Hepatocyte (in vitro differentiated cells): ENCODE measurements around the gene KANK2. TPM values are rescaled to one million over a fixed set of nuclear protein-coding genes. Genes with fewer than 3 reads are reported as not detected.
"Not testable (repeated sequence)": the region's sequence is repeated elsewhere in the genome, so short reads cannot be mapped to it uniquely, and the experiment has no call there.

Source experiments
- DNase-seq: peaks from one replicate; pipeline ENCODE4 v3.0.0-alpha.2; 2016; ENCODE audit warnings: low spot score
- H2AFZ ChIP-seq: fragments of 200-600 bp; sonication (generic); 2 replicates; pipeline ENCODE4 v1.6.0; 2016; ENCODE audit warnings: antibody characterized with exemption, mild to moderate bottlenecking
- H3K27ac ChIP-seq: fragments of 200-600 bp; sonication (generic); 2 replicates; pipeline ENCODE4 v1.5.1; 2016; ENCODE audit warnings: mild to moderate bottlenecking
- H3K27me3 ChIP-seq: fragments of 200-600 bp; sonication (generic); 2 replicates; pipeline ENCODE4 v1.6.1; 2016
- H3K36me3 ChIP-seq: fragments of 200-600 bp; sonication (generic); replicated peaks from 2 replicates; pipeline ENCODE4 v1.5.1; 2016; ENCODE audit warnings: low read depth; ENCODE audit not compliant: insufficient read depth
- H3K4me1 ChIP-seq: fragments of 200-600 bp; sonication (generic); 2 replicates; pipeline ENCODE4 v1.5.1; 2016; ENCODE audit warnings: mild to moderate bottlenecking, moderate library complexity; ENCODE audit not compliant: insufficient read depth
- H3K4me2 ChIP-seq: fragments of 200-600 bp; sonication (generic); 2 replicates; pipeline ENCODE4 v1.6.0; 2016
- H3K4me3 ChIP-seq: fragments of 200-600 bp; sonication (generic); 2 replicates; pipeline ENCODE4 v1.5.1; 2016; ENCODE audit warnings: mild to moderate bottlenecking
- H3K79me2 ChIP-seq: fragments of 200-600 bp; sonication (generic); 2 replicates; pipeline ENCODE4 v1.6.0; 2017; ENCODE audit warnings: mild to moderate bottlenecking
- H3K9me2 ChIP-seq: fragments of 200-600 bp; sonication (generic); replicated peaks from 2 replicates; pipeline ENCODE4 v1.6.0; 2017; ENCODE audit warnings: mild to moderate bottlenecking; ENCODE audit not compliant: insufficient read depth
- H3K9me3 ChIP-seq: fragments of 200-600 bp; sonication (generic); 2 replicates; pipeline ENCODE4 v1.5.1; 2016; ENCODE audit warnings: low read depth, mild to moderate bottlenecking
- H4K20me1 ChIP-seq: fragments of 200-600 bp; sonication (generic); 2 replicates; pipeline ENCODE4 v1.6.0; 2016; ENCODE audit warnings: mild to moderate bottlenecking; ENCODE audit not compliant: insufficient read depth, poor library complexity, severe bottlenecking
- EZH2 ChIP-seq: fragments of 200-600 bp; sonication (generic); IDR thresholded peaks from 2 replicates; pipeline ENCODE4 v1.6.1; 2016; ENCODE audit warnings: antibody characterized with exemption, mild to moderate bottlenecking, borderline replicate concordance
- EZH2phosphoT487 ChIP-seq: fragments of 200-600 bp; sonication (generic); IDR thresholded peaks from one replicate; pipeline ENCODE4 v1.6.1; 2018; ENCODE audit warnings: antibody characterized with exemption, mild to moderate bottlenecking, low read depth, moderate library complexity; ENCODE audit not compliant: unreplicated experiment, severe bottlenecking
- WGBS: methylation state at CpG from one replicate; pipeline ENCODE4 v1.1.6; 2016; ENCODE audit warnings: low lambda C conversion rate; ENCODE audit errors: missing lambda C conversion rate; 5-methylcytosine and 5-hydroxymethylcytosine counted together
- polyA plus RNA-seq: library from polyadenylated mRNA; unstranded; fragments of >200 nt; fragmentation: Nextera tagmentation; extraction: Ambion mirVana; gene quantifications from 2 replicates; pipeline ENCODE4 v1.2.1, GENCODE V29; 2016
- total RNA-seq: library from RNA; depleted of rRNA; stranded (reverse); fragments of >200 nt; gene quantifications from 2 replicates; pipeline ENCODE4 v1.2.3, GENCODE V29; 2014
- TF ChIP-seq, protein P1 (sequence below): fragments of 200-600 bp; sonication (generic); IDR thresholded peaks from 2 replicates; pipeline ENCODE4 v1.5.1; 2016; ENCODE audit warnings: antibody characterized with exemption, mild to moderate bottlenecking; ENCODE audit not compliant: poor library complexity

KANK2 gene
- total and polyA plus RNA-seq, 2 experiments from 2014 or later: 39.6 to 60.3 TPM

DNA sequence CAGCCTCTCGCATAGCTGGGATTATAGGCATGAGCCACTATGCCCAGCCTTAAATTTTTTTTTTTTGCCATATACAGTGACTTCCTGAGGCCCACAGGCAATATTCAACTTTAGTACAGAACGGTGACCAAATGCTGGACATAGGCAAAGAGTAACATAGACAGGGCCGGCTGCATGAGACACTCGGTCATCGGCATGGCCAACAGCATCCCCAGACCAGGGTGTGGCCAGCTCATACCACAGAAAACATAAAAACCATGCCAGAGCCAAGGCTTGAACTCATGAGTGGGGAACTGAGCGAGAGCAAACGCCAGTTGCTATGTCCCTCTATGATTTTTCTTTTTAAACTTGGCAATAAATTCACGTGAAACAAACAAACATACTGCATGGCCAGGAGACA is 17.0 kb downstream of the KANK2 start:
- Histone ChIP-seq H4K20me1 (no peaks in the 10 kb centered on the region), H2AFZ (no peak overlapping the region), H3K36me3 (no peaks in the 10 kb centered on the region), H3K4me2 (no peak overlapping the region), H3K9me2 (no peaks in the 10 kb centered on the region), H3K4me1 (no peaks in the 10 kb centered on the region), H3K4me3 (no peak overlapping the region), H3K27ac (no peak overlapping the region), H3K27me3 (no peaks in the 10 kb centered on the region), H3K79me2 (peaks cover 14% of the 10 kb centered on the region), H3K9me3 (no peaks in the 10 kb centered on the region)
- TF ChIP-seq, protein P1, sequence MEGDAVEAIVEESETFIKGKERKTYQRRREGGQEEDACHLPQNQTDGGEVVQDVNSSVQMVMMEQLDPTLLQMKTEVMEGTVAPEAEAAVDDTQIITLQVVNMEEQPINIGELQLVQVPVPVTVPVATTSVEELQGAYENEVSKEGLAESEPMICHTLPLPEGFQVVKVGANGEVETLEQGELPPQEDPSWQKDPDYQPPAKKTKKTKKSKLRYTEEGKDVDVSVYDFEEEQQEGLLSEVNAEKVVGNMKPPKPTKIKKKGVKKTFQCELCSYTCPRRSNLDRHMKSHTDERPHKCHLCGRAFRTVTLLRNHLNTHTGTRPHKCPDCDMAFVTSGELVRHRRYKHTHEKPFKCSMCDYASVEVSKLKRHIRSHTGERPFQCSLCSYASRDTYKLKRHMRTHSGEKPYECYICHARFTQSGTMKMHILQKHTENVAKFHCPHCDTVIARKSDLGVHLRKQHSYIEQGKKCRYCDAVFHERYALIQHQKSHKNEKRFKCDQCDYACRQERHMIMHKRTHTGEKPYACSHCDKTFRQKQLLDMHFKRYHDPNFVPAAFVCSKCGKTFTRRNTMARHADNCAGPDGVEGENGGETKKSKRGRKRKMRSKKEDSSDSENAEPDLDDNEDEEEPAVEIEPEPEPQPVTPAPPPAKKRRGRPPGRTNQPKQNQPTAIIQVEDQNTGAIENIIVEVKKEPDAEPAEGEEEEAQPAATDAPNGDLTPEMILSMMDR: no peak
- no peak for TF ChIP-seq EZH2phosphoT487
- no peak for TF ChIP-seq EZH2
- DNase-seq: no peak
- 95% methylated on average over 8 of the region's 8 CpGs for WGBS

DNA sequence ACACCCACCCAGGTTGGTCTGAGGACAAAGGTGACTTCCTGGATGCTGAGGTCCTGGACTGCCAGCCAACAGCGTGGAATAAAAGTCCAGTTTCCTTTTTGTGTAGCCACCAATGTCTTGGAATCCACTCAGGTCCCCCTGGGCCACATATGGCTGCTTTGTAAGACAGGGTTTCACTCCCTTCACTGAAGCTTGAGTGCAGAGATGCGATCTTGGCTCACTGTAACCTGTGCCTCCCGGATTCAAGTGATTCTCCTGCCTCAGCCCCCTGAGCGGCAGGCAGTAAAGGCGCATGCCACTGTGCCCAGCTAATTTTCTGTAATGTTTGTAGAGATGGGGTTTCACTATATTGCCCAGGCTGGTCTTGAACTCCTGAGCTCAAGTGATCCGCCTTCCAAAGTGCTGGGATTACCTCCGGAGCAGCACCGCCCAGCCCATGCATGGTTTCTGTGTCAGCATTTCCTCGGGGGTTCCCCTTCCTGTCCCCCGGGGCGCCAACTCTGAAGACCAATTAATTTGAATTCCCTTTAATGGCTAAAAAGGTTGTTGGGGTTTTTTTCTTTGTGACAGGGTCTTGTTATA is 17.5 kb downstream of the KANK2 start:
- H3K27ac ChIP-seq: no peak overlapping the region
- no peak overlapping the region for H3K4me2 ChIP-seq
- TF ChIP-seq, protein P1: no peak
- TF ChIP-seq EZH2: no peak
- no peak for TF ChIP-seq EZH2phosphoT487
- H3K9me2 ChIP-seq: no peaks in the 10 kb centered on the region
- H3K4me1 ChIP-seq: no peaks in the 10 kb centered on the region
- no peaks in the 10 kb centered on the region for H4K20me1 ChIP-seq
- peaks cover 12% of the 10 kb centered on the region for H3K79me2 ChIP-seq
- no peaks in the 10 kb centered on the region for H3K27me3 ChIP-seq
- 89% methylated on average over 11 of the region's 11 CpGs for WGBS
- DNase-seq: no peak
- no peak overlapping the region for H2AFZ ChIP-seq
- H3K36me3 ChIP-seq: no peaks in the 10 kb centered on the region
- H3K4me3 ChIP-seq: no peak overlapping the region
- no peaks in the 10 kb centered on the region for H3K9me3 ChIP-seq

DNA sequence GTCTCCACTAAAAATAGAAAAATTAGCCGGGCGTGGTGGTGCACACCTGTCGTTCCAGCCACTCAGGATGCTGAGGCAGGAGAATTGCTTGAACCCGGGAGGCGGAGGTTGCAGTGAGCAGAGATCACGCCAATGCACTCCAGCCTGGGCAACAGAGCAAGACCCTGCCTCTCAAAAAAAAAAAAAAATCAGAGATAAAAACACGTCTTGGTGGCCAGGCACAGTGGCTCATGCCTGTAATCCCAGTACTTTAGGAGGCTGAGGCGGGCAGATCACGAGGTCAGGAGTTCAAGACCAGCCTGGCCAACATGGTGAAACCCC is 18.2 kb downstream of the KANK2 start:
- H3K4me2 ChIP-seq, H3K9me3 ChIP-seq, H3K36me3 ChIP-seq, H3K27ac ChIP-seq, H3K9me2 ChIP-seq, H4K20me1 ChIP-seq, H3K27me3 ChIP-seq, H3K4me1 ChIP-seq, DNase-seq, H3K4me3 ChIP-seq, H2AFZ ChIP-seq: not testable (repeated sequence)
- 97% methylated on average over 9 of the region's 9 CpGs for WGBS
- H3K79me2 ChIP-seq: peaks cover 12% of the 10 kb centered on the region

DNA sequence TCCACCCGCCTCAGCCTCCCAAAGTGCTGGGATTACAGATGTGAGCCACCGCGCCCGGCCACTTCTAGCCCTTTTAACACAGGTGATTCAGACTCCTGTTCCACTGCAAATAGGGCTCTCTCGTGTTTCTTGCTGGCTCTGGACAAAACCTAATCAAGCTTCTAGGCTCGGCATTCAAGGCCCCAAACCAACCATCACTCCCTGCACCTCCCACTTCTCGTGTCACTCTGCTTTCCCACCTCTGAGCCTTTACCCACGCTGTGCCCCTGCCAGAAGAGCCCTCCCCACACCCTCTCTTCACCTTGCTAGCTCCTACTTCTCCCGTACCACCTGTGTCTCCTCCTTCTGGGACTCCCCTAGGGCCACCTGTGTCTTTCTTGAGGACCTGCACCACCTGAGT is 19.8 kb downstream of the KANK2 start:
- no peak overlapping the region for H3K27ac ChIP-seq
- H3K79me2 ChIP-seq: peaks cover 4% of the 10 kb centered on the region
- no peaks in the 10 kb centered on the region for H3K9me2 ChIP-seq
- H3K4me2 ChIP-seq: no peak overlapping the region
- H2AFZ ChIP-seq: no peak overlapping the region
- no peaks in the 10 kb centered on the region for H3K36me3 ChIP-seq
- no peaks in the 10 kb centered on the region for H3K9me3 ChIP-seq
- no peaks in the 10 kb centered on the region for H4K20me1 ChIP-seq
- no peak overlapping the region for H3K4me3 ChIP-seq
- no peak for DNase-seq
- H3K27me3 ChIP-seq: no peaks in the 10 kb centered on the region
- H3K4me1 ChIP-seq: no peaks in the 10 kb centered on the region
- WGBS: 97% methylated on average over 9 of the region's 9 CpGs
- TF ChIP-seq, protein P1: no peak
- no peak for TF ChIP-seq EZH2phosphoT487
- no peak for TF ChIP-seq EZH2
